ENCODE results near the gene NPAS3. TPM values are rescaled to one million over a fixed set of nuclear protein-coding genes. Genes with fewer than 3 reads are reported as not detected.

NPAS3 gene
- total and polyA plus RNA-seq, 2 of the 8 experiments (the other 6 are each of a cell fraction or from before 2014, with no cell fraction given), result 0.11 to 0.60 TPM

- no peak overlapping the region for H3K4ac ChIP-seq (replicated peaks; ENCODE audit: insufficient read length, low read depth, low read length)
- H2BK120ac ChIP-seq (replicated peaks; ENCODE audit: low read depth, low read length), result no peak overlapping the region
- H2BK15ac ChIP-seq (ENCODE audit: low read length), result no peak overlapping the region
- H3K23ac ChIP-seq (ENCODE audit: insufficient read length), result no peak overlapping the region
- H4K5ac ChIP-seq (ENCODE audit: insufficient read length, low read depth, low read length), result no peak overlapping the region
- ChIA-PET CTCF (ENCODE audit: partially characterized antibody) (no interaction called here), POLR2A (ENCODE audit: partially characterized antibody) (no interaction called here)
- H3K4me2 ChIP-seq (ENCODE audit: insufficient read depth in 1 of 2, low read depth in 2 of 2, low read length in 2 of 2), result no peak overlapping the region
- H3K36me3 ChIP-seq (ENCODE audit: control insufficient read depth in 2 of 4, insufficient read depth in 4 of 4, low read length in 3 of 4), result no peaks in the 10 kb centered on the region
- FAIRE-seq, result no peak
- H3K14ac ChIP-seq (ENCODE audit: insufficient read length), result no peak overlapping the region
- no peaks in the 10 kb centered on the region for H3K79me2 ChIP-seq (ENCODE audit: control insufficient read depth in 1 of 2, insufficient read depth in 2 of 2, low read length in 2 of 2)
- no peaks in the 10 kb centered on the region for H3K79me1 ChIP-seq (ENCODE audit: low read depth, low read length)
- no peak overlapping the region for H4K91ac ChIP-seq (replicated peaks; ENCODE audit: insufficient read length, low read length)
- DNase-seq (ENCODE audit: low read depth in 1 of 2, low spot score in 2 of 2), result no peak
- 67% methylated on average over 2 of the region's 2 CpGs; no CpG with 5 or more reads in 1 of the 2 experiments for WGBS, 2 experiments (ENCODE audit: extremely low coverage in 1 of 2, insufficient coverage in 1 of 2, insufficient read length in 1 of 2, insufficient replicate concordance in 2 of 2, low coverage in 1 of 2, low lambda C conversion rate in 2 of 2, missing lambda C conversion rate in 1 of 2)
- no peak overlapping the region for H3K9ac ChIP-seq (replicated peaks in 1 of 4; ENCODE audit: extremely low read depth in 1 of 4, low read depth in 3 of 4, low read length in 3 of 4)
- H3K4me1 ChIP-seq (replicated peaks in 1 of 4; ENCODE audit: control insufficient read depth in 3 of 4, insufficient read depth in 4 of 4, low read length in 3 of 4), result no peaks in the 10 kb centered on the region
- H3K4me3 ChIP-seq (ENCODE audit: extremely low read depth in 1 of 4, insufficient read depth in 2 of 4, low read depth in 3 of 4, low read length in 4 of 4), result no peak overlapping the region
- no peak overlapping the region for H2AK5ac ChIP-seq (ENCODE audit: low read depth, low read length)
- H3K23me2 ChIP-seq (ENCODE audit: low read depth, low read length), result no peaks in the 10 kb centered on the region
- H2AFZ ChIP-seq (ENCODE audit: low read length), result no peak overlapping the region
- no peak overlapping the region for H2BK20ac ChIP-seq (ENCODE audit: low read length)
- no peaks in the 10 kb centered on the region for H4K20me1 ChIP-seq (replicated peaks in 1 of 2; ENCODE audit: control insufficient read depth in 1 of 2, insufficient read depth in 2 of 2, low read length in 2 of 2)
- H2BK12ac ChIP-seq (ENCODE audit: low read depth, low read length), result no peak overlapping the region
- no peaks in the 10 kb centered on the region for H3K27me3 ChIP-seq (replicated peaks in 1 of 4; ENCODE audit: control insufficient read depth in 3 of 4, extremely low read depth in 1 of 4, insufficient read depth in 3 of 4, low read length in 3 of 4)
- H4K8ac ChIP-seq (ENCODE audit: extremely low read depth, insufficient read depth, low read length), result no peak overlapping the region
- H3K9me3 ChIP-seq (ENCODE audit: insufficient read depth in 2 of 2, low read depth in 1 of 2, low read length in 1 of 2), result no peaks in the 10 kb centered on the region
- no peak overlapping the region for H2BK5ac ChIP-seq (ENCODE audit: low read depth, low read length)
- no peak overlapping the region for H3K56ac ChIP-seq (replicated peaks; ENCODE audit: insufficient read length, low read depth, low read length)
- H3K18ac ChIP-seq (ENCODE audit: extremely low read depth, low read length), result no peak overlapping the region
- no peak overlapping the region for H3K27ac ChIP-seq (ENCODE audit: low read depth, low read length)
- TF ChIP-seq PHF8 (conservative IDR thresholded peaks at IDR 0.05; ENCODE audit: low read depth, low read length), result no peak
These were observed 9.1 kb downstream of the NPAS3 start for GRCh38 chr14:32947792-32948191.

Measured in H1 (cell line).